ENCODE measurements around the gene IP6K3.

Gene IP6K3

GRCh38 chr6:33686981-33687975 lies 59.4 kb downstream of the IP6K3 start:
- DNase-seq = no peak

GRCh38 chr6:33686225-33686924 lies 60.3 kb downstream of the IP6K3 start:
- no peak for DNase-seq

GRCh38 chr6:33685411-33686224 lies 61.1 kb downstream of the IP6K3 start:
- DNase-seq = no peak

DNA sequence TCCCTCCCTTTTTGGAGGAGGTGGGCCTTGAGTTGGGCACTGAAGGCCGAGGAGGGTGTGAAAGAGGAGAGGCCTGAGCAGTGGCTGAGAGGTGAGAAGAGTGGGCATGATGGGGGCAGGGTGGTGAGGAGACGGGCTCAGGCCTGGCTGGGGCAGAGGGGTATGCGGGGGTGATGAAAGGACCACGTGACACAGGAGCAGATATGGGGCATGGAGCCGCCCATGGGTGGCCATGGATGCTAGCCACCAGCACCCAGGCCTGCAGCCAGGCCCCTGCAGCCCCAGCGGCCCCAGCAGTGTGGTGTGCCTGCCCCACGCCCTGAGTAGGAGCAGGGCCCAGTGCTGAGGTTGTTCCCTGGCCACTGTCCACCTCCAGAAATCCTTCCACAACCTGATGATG lies 61.7 kb downstream of the IP6K3 start:
- DNase-seq = no peak

DNA sequence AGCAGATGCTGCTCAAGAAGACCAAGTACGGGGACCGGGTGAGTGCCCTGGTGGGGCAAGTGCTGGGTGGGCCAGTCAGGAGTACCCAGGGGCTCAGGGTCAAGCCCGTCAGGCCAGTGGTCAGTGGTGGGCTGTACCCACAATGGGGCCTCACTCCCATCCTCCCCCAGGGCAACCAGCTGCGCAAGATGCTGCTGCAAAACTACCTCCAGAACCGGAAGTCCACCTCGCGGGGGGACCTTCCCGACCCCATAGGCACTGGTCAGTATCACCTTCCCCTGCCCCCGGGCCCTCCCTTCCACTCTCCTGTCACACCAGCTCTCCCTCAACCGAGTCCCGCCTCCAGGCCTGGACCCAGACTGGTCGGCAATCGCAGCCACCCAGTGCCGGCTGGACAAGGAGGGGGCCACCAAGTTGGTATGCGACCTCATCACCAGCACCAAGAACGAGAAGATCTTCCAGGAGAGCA lies 62.2 kb downstream of the IP6K3 start:
- no peak for DNase-seq

- no peak for DNase-seq
Observed at GRCh38 chr6:33683576-33684427, 62.9 kb downstream of the IP6K3 start.

DNA sequence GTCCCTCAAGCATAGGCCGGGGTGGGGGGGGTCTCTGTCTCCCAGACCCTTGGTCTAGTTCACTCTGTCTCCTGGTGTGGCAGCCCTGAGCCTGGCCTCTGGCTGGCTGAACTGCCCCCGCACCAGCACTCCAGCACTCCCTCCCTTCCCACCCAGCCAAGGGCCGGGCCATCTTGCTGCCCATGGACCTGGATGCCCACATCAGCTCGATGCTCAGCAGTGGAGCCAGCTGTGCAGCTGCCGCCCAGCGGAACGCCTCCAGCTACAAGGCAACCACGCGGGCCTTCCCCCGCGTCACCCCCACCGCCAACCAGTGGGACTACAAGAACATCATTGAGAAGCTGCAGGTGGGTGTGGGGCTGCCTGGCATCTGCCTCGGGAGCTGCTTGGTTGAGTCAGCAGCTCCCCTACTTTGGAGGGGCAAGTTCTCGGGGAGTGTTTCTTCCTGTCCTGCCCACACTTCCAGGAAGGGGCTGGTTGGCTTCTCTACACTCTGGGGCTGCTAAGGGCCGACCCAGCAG lies 63.6 kb downstream of the IP6K3 start:
- peak in 1 of 2 donors; percentile 41 for DNase-seq

- DNase-seq = no peak
Observed at GRCh38 chr6:33682341-33682740, 64.4 kb downstream of the IP6K3 start.

DNA sequence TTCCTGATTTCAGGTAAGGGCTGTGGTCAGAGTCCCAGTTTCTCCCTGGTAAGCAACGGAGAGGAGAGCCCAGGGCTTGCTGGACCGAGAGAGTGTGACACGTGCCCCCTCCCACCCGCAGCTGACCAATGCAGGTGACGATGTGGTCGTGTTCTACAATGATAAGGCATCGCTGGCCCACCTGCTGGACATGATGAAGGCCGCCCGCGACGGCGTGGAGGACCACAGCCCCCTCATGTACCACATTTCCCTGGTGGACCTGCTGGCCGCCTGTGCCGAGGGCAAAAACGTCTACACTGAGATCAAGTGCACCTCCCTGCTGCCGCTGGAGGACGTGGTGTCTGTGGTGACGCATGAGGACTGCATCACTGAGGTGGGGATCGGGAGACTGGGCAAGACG lies 66.9 kb downstream of the IP6K3 start:
- no peak for DNase-seq

DNA sequence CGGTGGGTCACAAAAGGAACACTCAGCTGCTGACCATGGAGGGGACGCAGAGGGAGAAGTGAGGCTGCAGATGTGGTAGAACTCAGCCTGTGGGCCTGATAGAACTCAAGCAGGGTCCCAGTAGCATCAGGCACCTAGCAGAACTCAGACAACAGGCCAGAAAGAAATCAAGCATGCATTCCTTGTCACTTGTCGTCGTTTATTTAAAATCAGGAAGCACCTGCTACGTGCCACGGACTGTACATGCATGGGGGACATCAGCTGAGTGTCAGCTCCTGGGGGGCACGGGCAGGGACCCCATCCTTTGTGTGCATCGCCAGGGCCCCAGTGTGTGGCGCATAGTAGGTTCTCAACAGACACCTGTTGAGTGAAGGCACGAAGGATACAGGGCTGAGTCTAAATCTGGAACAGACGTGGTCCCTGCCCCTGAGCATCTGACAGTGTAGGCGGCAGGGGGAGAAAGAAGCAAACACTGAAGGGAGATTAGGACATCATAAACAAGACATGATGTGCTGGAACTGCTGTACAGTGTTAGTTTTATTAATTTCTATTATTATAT lies 67.7 kb downstream of the IP6K3 start:
- no peak for DNase-seq

DNA sequence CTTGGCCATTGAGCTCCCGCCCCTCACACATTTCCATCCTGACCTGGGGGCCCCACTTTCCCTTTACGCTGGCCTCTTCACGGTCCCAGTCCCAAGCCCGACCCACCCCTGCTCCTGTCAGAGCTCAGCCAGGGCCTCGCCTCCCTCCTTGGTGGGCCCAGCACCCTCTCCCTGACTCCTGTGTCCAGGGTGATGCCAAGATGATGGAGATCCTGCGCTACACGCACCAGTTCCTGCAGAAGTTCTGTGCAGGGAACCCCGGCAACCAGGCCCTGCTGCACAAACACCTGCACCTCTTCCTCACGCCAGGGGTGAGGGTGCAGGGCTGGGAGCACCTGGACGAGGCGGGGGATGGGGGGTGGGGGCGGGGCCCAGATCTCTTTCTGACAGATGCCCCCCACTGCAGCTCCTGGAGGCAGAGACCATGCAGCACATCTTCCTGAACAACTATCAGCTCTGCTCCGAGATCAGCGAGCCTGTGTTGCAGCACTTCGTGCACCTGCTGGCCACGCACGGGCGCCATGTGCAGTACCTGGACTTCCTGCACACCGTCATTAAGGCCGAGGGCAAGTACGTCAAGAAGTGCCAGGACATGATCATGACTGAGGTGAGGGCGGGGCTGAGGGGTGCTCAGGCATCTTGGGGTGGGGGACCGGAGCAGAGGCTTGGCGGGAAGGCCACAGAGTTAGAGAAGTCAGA lies 68.3 kb downstream of the IP6K3 start:
- no peak for DNase-seq

- no peak for DNase-seq
Observed at GRCh38 chr6:33677689-33678088, 69.0 kb downstream of the IP6K3 start.

- no peak for DNase-seq
Observed at GRCh38 chr6:33677143-33677660, 69.5 kb downstream of the IP6K3 start.

- no peak for DNase-seq
Observed at GRCh38 chr6:33676416-33677142, 70.1 kb downstream of the IP6K3 start.

- no peak for DNase-seq
Observed at GRCh38 chr6:33675968-33676367, 70.7 kb downstream of the IP6K3 start.

- no peak for DNase-seq
Observed at GRCh38 chr6:33673851-33674250, 72.9 kb downstream of the IP6K3 start.

DNA sequence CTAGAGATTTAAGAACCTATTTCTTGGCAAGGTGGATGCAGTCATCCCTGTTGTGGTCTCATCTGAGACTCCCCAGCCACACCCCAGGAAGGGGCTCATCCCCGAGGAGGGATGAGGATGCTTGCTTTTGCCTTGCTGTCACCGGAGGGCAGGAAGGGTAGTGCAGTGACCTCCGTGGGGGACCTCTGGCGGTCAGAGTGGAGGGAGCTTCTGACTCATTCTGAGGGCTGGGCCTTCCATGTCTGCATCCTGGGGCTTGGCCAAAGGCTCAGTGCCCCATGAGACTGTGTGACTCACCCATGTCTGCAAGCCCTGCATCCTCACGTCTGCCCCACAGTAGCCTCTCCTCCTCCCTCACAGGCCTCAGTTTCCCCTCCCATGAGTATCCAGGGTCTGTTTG lies 73.9 kb downstream of the IP6K3 start:
- no peak for DNase-seq

- DNase-seq = no peak
Observed at GRCh38 chr6:33671744-33672072, 75.0 kb downstream of the IP6K3 start.

Measured in CD4-positive, alpha-beta T cell treated with Interferon alpha-2 for 1 hour (primary cell).